Measurements from ENCODE around the gene ESYT3.
A peak's percentile ranks its signal among the peaks of the same experiment; 100 is the strongest.

ESYT3 gene, protein sequence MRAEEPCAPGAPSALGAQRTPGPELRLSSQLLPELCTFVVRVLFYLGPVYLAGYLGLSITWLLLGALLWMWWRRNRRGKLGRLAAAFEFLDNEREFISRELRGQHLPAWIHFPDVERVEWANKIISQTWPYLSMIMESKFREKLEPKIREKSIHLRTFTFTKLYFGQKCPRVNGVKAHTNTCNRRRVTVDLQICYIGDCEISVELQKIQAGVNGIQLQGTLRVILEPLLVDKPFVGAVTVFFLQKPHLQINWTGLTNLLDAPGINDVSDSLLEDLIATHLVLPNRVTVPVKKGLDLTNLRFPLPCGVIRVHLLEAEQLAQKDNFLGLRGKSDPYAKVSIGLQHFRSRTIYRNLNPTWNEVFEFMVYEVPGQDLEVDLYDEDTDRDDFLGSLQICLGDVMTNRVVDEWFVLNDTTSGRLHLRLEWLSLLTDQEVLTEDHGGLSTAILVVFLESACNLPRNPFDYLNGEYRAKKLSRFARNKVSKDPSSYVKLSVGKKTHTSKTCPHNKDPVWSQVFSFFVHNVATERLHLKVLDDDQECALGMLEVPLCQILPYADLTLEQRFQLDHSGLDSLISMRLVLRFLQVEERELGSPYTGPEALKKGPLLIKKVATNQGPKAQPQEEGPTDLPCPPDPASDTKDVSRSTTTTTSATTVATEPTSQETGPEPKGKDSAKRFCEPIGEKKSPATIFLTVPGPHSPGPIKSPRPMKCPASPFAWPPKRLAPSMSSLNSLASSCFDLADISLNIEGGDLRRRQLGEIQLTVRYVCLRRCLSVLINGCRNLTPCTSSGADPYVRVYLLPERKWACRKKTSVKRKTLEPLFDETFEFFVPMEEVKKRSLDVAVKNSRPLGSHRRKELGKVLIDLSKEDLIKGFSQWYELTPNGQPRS

GRCh38 chr3:138434276-138434874 lies at the start of gene ESYT3:
ESYT3 (plus strand) TSS chr3:138434616; CDS start chr3:138434799, 183 bp downstream.
- DNase-seq: peak; percentile 36

DNA sequence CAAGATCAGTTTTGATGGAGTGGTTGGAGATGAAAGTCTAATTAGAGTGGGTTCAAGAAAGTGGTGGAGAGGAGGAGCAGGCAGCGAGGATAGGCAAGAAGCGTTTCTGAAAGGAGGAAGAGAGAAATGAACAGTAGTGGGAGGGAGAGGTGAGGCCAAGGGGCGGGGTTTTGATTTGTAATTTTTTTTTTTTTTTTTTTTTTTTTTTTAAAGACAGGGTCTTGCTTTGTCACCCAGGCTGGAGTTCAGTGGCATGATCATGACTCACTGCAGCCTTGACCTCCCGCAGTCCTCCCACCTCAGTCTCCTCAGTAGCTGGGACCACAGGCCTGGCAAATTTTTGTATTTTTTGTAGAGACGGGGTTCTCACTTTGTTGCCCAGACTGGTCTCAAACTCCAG lies 49.4 kb upstream of the ESYT3 start:
- no peak for DNase-seq

DNA sequence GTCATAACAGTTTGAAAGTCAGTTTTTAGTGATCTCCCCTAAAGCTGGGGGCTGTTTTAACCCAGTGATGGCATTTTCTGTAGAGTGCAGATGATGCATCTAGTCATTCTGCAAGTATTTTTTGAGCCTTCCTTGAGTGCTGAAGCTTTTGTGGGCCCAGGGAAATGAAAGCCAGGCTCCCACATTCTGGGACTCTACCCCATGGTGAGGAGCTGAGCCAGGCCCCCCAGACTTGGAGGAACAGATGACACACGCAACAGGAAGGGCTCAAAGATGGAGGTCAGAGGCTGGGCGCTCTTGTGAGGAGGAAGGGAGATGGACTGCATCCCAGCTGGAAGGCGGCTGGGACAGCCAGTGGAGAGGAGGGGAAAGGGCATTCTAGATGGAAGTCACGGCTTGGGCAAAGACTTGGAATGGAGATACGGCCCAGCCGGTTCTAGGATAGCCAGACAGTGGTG lies 45.2 kb upstream of the ESYT3 start:
- DNase-seq: no peak

DNA sequence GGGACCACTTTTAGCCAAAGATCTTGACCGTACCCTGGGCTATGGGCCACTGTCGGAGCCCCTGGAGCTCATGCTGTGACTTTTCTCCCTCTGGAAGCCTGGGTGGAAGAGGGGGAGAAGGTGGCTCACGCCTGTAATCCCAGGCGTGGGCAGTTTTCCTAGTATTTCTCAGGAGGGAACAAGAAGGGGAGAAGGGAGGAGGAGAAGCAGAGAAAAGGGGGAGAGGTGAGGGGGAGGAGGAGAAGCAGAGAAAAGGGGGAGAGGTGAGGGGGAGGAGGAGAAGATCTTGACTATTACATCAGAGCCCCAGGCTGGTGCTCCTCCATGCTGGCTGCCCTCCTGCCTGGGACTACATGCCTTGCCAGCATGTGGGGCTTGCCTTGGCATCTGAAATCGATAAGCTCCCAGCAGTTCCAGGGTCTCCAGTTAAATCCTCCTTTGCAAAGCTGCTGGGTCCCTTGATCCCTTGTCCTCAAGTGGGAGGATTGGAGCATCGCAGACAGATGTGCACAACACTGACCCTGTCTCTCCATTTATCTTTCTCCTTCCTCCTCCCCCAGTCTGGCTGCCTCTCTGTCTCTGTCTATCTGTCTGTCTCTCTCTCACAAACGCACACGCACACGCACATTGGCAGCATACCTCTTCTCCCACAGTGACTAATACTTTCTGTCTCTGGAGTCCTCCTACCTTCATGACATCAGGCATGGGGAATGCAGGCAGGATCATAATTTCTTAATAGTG lies 44.4 kb upstream of the ESYT3 start:
- DNase-seq: no peak

- no peak for DNase-seq
These were observed 43.9 kb upstream of the ESYT3 start for GRCh38 chr3:138390582-138390932.

DNA sequence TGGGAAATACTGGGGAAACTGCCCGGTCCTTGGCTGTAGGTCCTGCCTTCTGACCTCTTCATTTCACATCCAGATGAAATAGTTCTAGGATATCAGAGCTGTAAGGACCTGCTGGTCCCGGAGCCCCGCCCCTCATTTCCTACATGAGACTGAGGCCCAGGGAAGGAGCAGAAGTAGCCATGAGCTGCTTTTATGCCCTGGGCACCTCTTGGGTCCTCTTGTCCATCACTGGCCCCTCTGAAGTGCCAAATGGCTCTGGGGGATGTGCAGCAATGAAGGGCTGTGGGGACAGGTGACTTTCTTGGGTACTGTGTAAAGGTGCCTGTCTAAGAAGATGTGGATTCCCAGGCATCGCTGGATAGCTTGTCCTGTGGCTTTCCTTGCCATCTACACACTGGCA lies 40.3 kb upstream of the ESYT3 start:
- DNase-seq: no peak

DNA sequence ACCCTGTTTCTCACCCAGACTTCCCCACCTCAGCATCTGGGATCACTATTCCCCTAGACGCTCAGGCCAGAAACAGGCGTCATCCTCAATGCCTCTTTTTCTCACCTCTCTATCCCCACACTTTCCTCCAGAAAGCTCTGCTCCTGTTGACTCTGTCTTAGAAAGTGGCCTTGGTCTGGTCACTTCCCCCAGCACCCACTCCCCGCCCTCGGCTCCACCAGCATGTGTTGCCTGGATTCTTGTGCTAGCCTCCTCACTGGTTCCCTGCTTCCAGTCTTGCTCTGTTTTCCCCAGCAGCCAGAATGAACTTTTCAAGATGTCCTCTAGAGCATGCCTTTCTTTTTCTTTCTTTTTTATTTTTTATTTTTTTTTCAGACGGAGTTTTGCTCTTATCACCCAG lies 39.7 kb upstream of the ESYT3 start:
- no peak for DNase-seq

DNA sequence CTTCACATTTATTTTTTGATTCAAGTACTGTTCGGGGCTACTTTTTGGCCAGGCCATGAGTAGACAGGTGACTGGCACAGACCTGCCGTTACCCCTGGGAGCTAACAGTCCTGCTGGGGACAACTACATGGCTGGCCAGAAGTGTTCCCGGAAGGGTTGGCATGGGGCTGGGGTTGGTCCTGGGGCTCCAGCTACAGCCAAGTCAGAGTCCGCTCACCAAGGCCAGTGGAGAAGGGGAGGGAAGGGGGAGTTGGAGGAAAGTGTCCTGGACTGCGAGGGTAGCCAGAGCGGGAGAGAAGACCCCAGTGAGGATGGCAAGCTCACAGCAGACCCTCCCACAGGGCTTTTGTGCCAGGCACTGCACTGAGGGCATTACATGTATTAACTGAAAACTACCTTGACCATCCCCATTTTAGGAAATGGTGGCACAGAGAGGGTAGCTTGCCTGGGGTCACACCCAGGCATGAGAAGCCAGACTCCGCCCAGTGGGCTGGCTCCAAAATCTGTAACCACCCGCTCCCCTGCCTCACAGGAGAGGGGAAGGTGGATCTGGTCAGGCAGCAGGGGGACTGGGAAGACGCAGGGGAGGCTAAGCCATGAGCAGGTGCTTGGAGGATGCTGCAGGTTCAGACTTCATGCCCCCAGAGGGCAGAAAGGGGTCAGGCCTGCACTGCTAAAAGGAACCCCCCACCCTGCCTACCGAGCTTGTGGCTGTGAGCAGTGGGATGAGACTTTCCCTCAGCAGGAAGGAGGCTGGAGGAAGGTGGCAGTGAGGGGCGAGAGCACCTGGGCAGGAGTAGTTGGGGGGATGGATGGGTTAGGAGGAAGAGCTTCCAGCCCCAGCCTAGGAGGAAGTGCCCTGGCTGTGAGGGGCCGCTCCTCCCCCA lies 38.3 kb upstream of the ESYT3 start:
- no peak for DNase-seq

DNA sequence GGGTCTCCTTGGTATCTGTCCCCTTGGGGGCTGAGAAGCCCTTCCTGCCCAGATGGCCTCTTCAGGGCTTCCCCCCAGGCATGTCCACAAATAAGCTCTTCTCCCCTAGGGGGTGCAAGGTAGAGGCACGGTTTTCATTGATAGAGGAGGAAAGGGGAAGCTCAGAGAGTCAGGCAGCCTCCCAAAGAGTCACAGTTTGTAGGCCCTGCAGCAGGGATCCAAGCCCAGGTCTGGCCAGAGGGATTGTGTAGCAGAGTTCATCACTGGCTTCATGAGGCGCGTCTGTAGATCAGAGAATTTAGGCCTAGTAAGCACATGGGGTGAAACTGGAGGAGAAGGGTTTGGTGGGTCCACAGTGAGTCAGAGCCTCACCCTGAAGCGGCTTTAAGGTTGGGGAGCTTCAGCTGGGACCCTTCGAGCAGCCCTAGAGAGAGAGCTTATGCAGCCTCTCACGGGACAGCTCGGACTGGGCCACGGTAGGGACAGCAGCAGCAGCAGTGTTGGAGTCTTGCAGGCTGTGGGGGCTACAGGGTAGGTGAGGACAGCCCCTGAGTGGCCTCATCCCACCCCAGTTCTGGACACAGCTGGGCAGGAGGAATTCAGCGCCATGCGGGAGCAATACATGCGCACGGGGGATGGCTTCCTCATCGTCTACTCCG lies 37.5 kb upstream of the ESYT3 start:
- no peak for DNase-seq

DNA sequence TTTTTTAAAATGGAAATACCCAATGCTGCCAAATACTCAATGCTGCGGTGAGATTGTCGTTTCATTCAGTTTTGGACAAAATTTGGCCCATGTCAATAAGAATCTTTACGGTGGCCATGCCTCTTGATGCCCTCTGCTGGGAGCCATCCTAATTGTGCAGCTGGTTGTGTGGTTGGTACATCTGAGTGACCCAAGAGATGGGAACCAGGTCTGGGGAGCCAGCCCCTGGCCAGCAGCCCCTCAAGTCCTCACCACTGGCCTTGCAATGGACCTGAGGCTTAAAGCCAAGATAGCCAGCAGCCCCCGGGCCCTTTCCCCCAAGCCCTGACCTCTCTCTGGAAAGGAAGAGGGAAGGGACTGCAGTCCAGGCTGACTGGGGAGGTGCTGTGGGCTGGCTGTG lies 36.4 kb upstream of the ESYT3 start:
- DNase-seq: no peak

GRCh38 chr3:138398791-138399575 lies 35.4 kb upstream of the ESYT3 start:
- no peak for DNase-seq

GRCh38 chr3:138399766-138400165 lies 34.6 kb upstream of the ESYT3 start:
- DNase-seq: no peak

- no peak for DNase-seq
These were observed 33.8 kb upstream of the ESYT3 start for GRCh38 chr3:138400651-138401070.

DNA sequence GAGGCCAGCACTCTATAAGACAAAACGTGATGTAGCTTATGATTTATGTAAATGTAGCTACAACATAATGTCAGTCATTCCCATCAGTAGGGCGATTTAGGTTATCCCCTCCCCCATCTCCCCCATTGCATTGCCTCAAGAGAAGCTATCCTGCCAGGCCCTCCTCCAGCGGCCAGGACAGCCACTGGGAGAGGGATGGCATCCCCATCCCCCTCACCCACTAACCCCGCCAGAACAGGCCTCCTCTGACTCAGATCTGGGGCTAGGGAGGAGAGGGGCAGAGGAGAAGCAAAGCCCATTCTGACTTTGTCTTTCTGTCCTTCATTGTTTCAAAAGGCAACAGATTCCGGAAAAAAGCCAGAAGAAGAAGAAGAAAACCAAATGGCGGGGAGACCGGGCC lies 32.6 kb upstream of the ESYT3 start:
- DNase-seq: no peak

DNA sequence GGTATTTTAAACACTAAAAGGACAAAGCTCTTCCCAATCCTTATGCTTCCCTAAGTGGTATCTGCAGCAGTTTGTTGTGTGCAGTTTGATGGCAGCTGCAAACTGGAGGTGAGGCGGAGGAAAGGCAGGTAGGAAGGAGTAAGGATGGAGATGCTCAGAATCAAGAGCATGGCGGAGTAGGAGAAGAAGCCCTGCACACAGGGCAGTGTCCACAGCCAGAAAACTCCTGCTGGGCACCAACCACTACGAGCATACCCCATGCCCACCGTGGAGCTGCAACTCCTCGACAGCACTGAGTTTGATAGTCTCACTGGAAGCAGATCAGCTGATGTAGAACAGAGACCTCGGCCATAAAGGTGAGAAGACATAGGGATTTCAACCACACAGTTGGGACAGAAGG lies 30.3 kb upstream of the ESYT3 start:
- DNase-seq: no peak

DNA sequence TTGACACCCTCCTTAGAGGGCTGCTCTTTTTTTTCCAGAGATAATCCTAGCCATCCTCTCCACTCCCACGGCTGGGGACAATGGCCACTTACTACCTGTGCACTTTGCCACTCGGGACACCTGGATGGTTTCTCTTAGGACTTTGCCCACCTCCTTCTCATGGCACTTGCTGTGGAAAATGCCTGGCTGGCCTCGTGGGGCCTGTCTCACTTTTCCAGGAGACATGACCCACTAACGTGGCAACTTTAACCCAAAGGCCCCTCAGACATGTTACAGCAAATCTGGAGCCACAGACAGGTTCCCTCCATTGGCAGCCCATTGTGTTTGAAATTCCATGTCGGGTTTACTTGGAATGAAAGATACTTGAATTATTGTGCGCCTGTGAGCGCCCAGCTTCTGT lies 29.4 kb upstream of the ESYT3 start:
- DNase-seq: no peak

DNA sequence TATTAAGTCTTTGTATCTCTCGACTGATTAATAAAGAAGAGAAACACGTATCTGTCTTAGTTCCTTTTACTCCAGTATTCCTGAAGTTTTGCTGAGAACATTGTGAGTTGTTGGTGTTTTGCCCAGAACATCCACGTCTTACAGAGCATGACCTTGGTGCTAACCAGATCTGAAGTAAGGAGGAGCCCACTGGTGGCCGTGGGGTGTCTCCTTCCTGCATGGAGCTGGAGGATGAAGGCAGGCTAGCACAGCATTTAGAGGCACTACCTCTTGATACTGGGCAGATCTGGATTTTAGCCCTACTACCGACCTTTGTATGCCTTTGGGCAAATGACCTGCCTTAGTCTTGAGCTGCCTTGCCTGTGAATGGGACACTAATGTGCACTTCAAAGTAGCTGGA lies 28.9 kb upstream of the ESYT3 start:
- no peak for DNase-seq

- no peak for DNase-seq
These were observed 27.8 kb upstream of the ESYT3 start for GRCh38 chr3:138406606-138407005.

GRCh38 chr3:138407236-138407907 lies 27.0 kb upstream of the ESYT3 start:
- no peak for DNase-seq
